Endodermal cell (in vitro differentiated cells): ENCODE results near the gene RNU1-3. TPM values are rescaled to one million over a fixed set of nuclear protein-coding genes. Genes with fewer than 3 reads are reported as not detected.
"Not testable (repeated sequence)": the region's sequence is repeated elsewhere in the genome, so short reads cannot be mapped to it uniquely, and the experiment has no call there.

Source experiments
- DNase-seq: peaks from one replicate; pipeline ENCODE4 v3.0.0-alpha.2; 2017
- H3K27ac ChIP-seq: 2 replicates; pipeline ENCODE4 v1.5.1; 2013; ENCODE audit warnings: mild to moderate bottlenecking, low read depth, low read length, moderate library complexity
- H3K27me3 ChIP-seq: 2 replicates; pipeline ENCODE4 v1.6.1; 2013; ENCODE audit warnings: mild to moderate bottlenecking, low read length, moderate library complexity; ENCODE audit not compliant: insufficient read depth, control insufficient read depth, poor library complexity, severe bottlenecking
- H3K36me3 ChIP-seq: 2 replicates; pipeline ENCODE4 v1.7.0; 2013; ENCODE audit warnings: mild to moderate bottlenecking, low read length, moderate library complexity; ENCODE audit not compliant: control insufficient read depth, insufficient read depth
- H3K4me1 ChIP-seq: one replicate; pipeline ENCODE4 v1.7.0; 2013; ENCODE audit warnings: low read length; ENCODE audit not compliant: control insufficient read depth, insufficient read depth
- H3K4me3 ChIP-seq: 2 replicates; pipeline ENCODE4 v1.5.1; 2013; ENCODE audit warnings: mild to moderate bottlenecking, low read length, moderate library complexity
- H3K9ac ChIP-seq: 2 replicates; pipeline ENCODE4 v1.6.1; 2013; ENCODE audit warnings: mild to moderate bottlenecking, low read length, moderate library complexity; ENCODE audit not compliant: poor library complexity, severe bottlenecking; ENCODE audit errors: extremely low read depth
- H3K9me3 ChIP-seq: 2 replicates; pipeline ENCODE4 v1.6.1; 2013; ENCODE audit warnings: mild to moderate bottlenecking, low read length, moderate library complexity; ENCODE audit not compliant: control insufficient read depth
- H3K27ac Mint-ChIP-seq: 2 replicates; pipeline ENCODE4 v1.8.0; 2020; ENCODE audit warnings: mixed read lengths
- H3K27me3 Mint-ChIP-seq: 2 replicates; pipeline ENCODE4 v1.8.0; 2021; ENCODE audit warnings: mild to moderate bottlenecking, mixed read lengths; ENCODE audit not compliant: insufficient read depth
- H3K36me3 Mint-ChIP-seq: 2 replicates; pipeline ENCODE4 v1.8.0; 2020; ENCODE audit warnings: low read depth, mixed read lengths
- H3K4me1 Mint-ChIP-seq: 2 replicates; pipeline ENCODE4 v1.8.0; 2020; ENCODE audit warnings: mixed read lengths
- H3K4me3 Mint-ChIP-seq: 2 replicates; pipeline ENCODE4 v1.8.0; 2020; ENCODE audit warnings: mild to moderate bottlenecking, moderate library complexity, mixed read lengths
- H3K9me3 Mint-ChIP-seq: 2 replicates; pipeline ENCODE4 v1.8.0; 2020; ENCODE audit warnings: mild to moderate bottlenecking, mixed read lengths
- WGBS, 2 experiments: methylation state at CpG; one replicate each; pipeline versions ENCODE4 v1.1.5 to v1.1.7; 2013; ENCODE audit warnings: missing lambda C conversion rate in 2 of 2, mixed read lengths in 1 of 2; ENCODE audit not compliant: insufficient coverage in 1 of 2, insufficient read length in 1 of 2; 5-methylcytosine and 5-hydroxymethylcytosine counted together
- total RNA-seq, 2 donors: library from RNA; stranded (reverse); fragmentation: NEBNext Ultra II Directional in 1 of 2; extraction: Animal tissue kit (Norgen Biotek cat#: 25700) in 1 of 2; gene quantifications; 2 replicates in 1 of 2; 3 replicates in 1 of 2; pipeline ENCODE4 v1.2.1, GENCODE V29; 2021

RNU1-3 gene
- total RNA-seq, 2 donors from 2014 or later, result 2,483 to 3,611 TPM

- not testable (repeated sequence) for H3K9ac ChIP-seq, H3K4me1 ChIP-seq, H3K36me3 Mint-ChIP-seq, H3K27ac Mint-ChIP-seq, H3K36me3 ChIP-seq, H3K9me3 ChIP-seq, H3K27me3 Mint-ChIP-seq, H3K27ac ChIP-seq, H3K4me3 Mint-ChIP-seq, H3K9me3 Mint-ChIP-seq, H3K27me3 ChIP-seq, H3K4me3 ChIP-seq, DNase-seq, H3K4me1 Mint-ChIP-seq
- 75% methylated on average over 2 of the region's 5 CpGs; no CpG with 5 or more reads in 1 of the 2 experiments for WGBS, 2 experiments
Observed at GRCh38 chr1:16703602-16704001, 36.9 kb upstream of the RNU1-3 start.

GRCh38 chr1:16703141-16703540 lies 36.4 kb upstream of the RNU1-3 start:
- H3K4me3 ChIP-seq, H3K9me3 ChIP-seq, H3K27ac ChIP-seq, H3K9ac ChIP-seq, H3K4me1 Mint-ChIP-seq, H3K27ac Mint-ChIP-seq, H3K36me3 ChIP-seq, H3K4me1 ChIP-seq, H3K4me3 Mint-ChIP-seq, H3K27me3 ChIP-seq, H3K9me3 Mint-ChIP-seq, H3K36me3 Mint-ChIP-seq, DNase-seq, H3K27me3 Mint-ChIP-seq: not testable (repeated sequence)
- WGBS, 2 experiments, result 40% methylated on average over 1 of the region's 7 CpGs; no CpG with 5 or more reads in 1 of the 2 experiments

DNA sequence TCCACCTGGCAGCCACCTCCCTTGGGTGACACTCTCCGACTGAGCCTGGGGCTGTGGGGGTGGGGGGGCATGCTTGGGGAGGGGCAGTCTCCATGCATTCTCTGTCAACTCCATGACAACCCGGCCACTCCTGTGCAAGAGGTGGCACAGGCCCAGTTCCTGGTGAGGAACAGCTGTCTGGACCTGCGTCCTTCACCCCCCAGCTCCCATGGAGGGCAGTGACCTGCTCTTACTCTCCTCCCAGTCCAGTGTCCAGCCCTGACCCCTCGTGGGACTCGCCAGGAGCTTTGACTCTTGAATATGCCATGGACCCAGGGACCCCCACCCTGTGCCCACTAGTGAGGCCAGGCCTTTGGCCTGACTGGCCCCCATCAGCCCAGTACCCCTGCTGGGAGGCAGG lies 35.5 kb upstream of the RNU1-3 start:
- not testable (repeated sequence) for H3K4me3 ChIP-seq, H3K4me3 Mint-ChIP-seq, H3K4me1 Mint-ChIP-seq, H3K36me3 Mint-ChIP-seq, H3K27me3 Mint-ChIP-seq, H3K4me1 ChIP-seq, H3K9me3 Mint-ChIP-seq, H3K27ac ChIP-seq, H3K9me3 ChIP-seq, H3K27me3 ChIP-seq, H3K9ac ChIP-seq, H3K27ac Mint-ChIP-seq, H3K36me3 ChIP-seq, DNase-seq
- 94% methylated on average over 2 of the region's 5 CpGs; no CpG with 5 or more reads in 1 of the 2 experiments for WGBS, 2 experiments

DNA sequence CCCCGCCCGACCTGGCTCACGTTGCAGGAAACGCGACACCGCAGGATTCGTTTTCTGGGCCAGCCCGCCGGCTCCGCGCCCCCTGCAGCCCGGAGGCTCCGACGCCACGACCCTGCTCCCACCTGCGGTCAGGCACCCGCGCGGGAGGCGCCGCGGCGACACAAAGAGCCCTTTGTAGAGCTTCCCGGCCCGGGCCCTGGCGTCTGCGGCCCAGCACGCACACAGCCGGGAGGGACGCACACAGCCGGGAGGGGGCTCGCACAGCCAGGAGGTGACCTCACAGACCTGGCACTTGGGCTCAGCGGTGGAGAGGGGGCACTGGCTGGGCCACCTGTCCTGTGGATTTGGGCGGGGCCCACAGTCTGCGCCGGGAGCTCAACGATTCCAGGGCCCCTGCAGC lies 34.4 kb upstream of the RNU1-3 start:
- H3K4me3 ChIP-seq, H3K36me3 ChIP-seq, DNase-seq, H3K4me3 Mint-ChIP-seq, H3K9me3 Mint-ChIP-seq, H3K27ac ChIP-seq, H3K4me1 ChIP-seq, H3K4me1 Mint-ChIP-seq, H3K27ac Mint-ChIP-seq, H3K9me3 ChIP-seq, H3K36me3 Mint-ChIP-seq, H3K27me3 ChIP-seq, H3K9ac ChIP-seq: not testable (repeated sequence)
- H3K27me3 Mint-ChIP-seq, result peaks cover 12% of the 10 kb centered on the region
- WGBS, 2 experiments, result no CpG with 5 or more reads among the region's 37 CpGs

GRCh38 chr1:16700138-16700895 lies 33.6 kb upstream of the RNU1-3 start:
- H3K27me3 Mint-ChIP-seq, result peaks cover 14% of the 10 kb centered on the region
- H3K27ac Mint-ChIP-seq, H3K4me3 ChIP-seq, H3K4me1 ChIP-seq, H3K27ac ChIP-seq, H3K4me1 Mint-ChIP-seq, H3K36me3 ChIP-seq, H3K27me3 ChIP-seq, H3K9ac ChIP-seq, H3K4me3 Mint-ChIP-seq, H3K36me3 Mint-ChIP-seq, H3K9me3 ChIP-seq, DNase-seq, H3K9me3 Mint-ChIP-seq: not testable (repeated sequence)
- WGBS, 2 experiments, result 0% methylated on average over 5 of the region's 57 CpGs; no CpG with 5 or more reads in 1 of the 2 experiments

DNA sequence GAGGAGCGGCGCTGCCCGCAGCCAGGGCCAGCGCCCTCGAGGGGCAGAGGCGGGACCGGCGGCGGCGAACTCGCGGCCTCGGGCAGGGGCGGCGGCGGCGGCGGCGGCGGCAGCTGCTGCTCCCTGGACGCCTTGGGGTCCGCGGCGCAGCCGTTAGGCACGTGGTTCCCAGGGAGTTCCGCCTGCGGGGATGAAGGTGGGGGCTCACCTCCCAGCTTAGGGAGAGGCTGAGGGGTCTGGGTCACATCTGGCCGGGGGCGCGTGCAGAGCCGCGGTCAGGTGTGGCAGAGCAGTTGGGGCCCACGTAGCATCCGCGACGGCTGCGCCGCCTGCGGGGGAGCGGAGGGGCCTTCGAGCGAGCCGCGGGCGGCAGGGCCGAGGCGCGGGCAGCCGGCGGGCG lies 32.7 kb upstream of the RNU1-3 start:
- not testable (repeated sequence) for H3K27ac Mint-ChIP-seq, H3K4me1 ChIP-seq, H3K9me3 ChIP-seq, H3K4me3 ChIP-seq, H3K9ac ChIP-seq, H3K36me3 ChIP-seq, H3K4me3 Mint-ChIP-seq, H3K9me3 Mint-ChIP-seq, H3K4me1 Mint-ChIP-seq, H3K27ac ChIP-seq, H3K36me3 Mint-ChIP-seq
- 11% methylated on average over 40 of the region's 52 CpGs; no CpG with 5 or more reads in 1 of the 2 experiments for WGBS, 2 experiments
- peaks cover 10% of the 10 kb centered on the region for H3K27me3 ChIP-seq
- peak; percentile 70 for DNase-seq
- peaks cover 14% of the 10 kb centered on the region for H3K27me3 Mint-ChIP-seq

- peaks cover 16% of the 10 kb centered on the region for H3K27me3 ChIP-seq
- not testable (repeated sequence) for H3K9me3 Mint-ChIP-seq, H3K9me3 ChIP-seq, H3K4me1 ChIP-seq, H3K4me3 ChIP-seq, H3K27ac Mint-ChIP-seq, H3K9ac ChIP-seq, H3K27ac ChIP-seq, H3K4me1 Mint-ChIP-seq, DNase-seq, H3K36me3 Mint-ChIP-seq, H3K36me3 ChIP-seq, H3K4me3 Mint-ChIP-seq
- peaks cover 14% of the 10 kb centered on the region for H3K27me3 Mint-ChIP-seq
- 91% methylated on average over 2 of the region's 7 CpGs; no CpG with 5 or more reads in 1 of the 2 experiments for WGBS, 2 experiments
Observed at GRCh38 chr1:16697152-16697551, 30.4 kb upstream of the RNU1-3 start.
